ENCODE measurements around the gene PSORS1C1. TPM values are rescaled to one million over a fixed set of nuclear protein-coding genes. Genes with fewer than 3 reads are reported as not detected.
"Not testable (repeated sequence)": the region's sequence is repeated elsewhere in the genome, so short reads cannot be mapped to it uniquely, and the experiment has no call there.

The PSORS1C1 gene
- polyA plus RNA-seq, 1 donor from 2014 or later: not detected

DNA sequence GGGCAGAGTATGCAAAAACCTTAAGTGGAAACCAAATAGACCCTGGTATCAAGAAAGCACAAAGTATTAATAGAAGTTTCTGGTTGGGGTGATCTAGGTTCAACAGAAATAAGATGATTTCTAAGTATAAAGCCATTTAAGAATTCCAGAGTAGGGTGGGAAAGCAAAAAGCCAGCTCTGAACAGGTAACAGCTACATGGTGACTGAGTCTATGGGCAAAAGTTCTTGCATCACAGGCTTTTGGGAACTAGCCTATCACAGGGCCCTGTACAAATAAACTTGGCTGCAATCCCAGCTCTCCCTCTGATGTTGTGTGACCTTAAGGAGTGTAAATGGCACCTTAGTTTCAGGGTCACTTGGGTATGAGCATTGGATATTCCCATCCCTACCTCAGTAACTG, 49.3 kb downstream of the PSORS1C1 start:
- Histone ChIP-seq H3F3A (ENCODE audit: insufficient read depth, low read length, poor library complexity, severe bottlenecking) (no peaks in the 10 kb centered on the region), H3K27ac (ENCODE audit: low read length) (no peak overlapping the region), H3K36me3 (ENCODE audit: insufficient read depth, low read length) (no peaks in the 10 kb centered on the region), H3K9me3 (ENCODE audit: low read length) (no peaks in the 10 kb centered on the region), H3K9me2 (ENCODE audit: insufficient read depth, low read length) (no peaks in the 10 kb centered on the region), H3K27me3 (ENCODE audit: insufficient read depth, low read depth, low read length) (peaks cover under 1% of the 10 kb centered on the region), H2AFZ (ENCODE audit: low read depth, low read length) (no peak overlapping the region), H3K4me2 (ENCODE audit: low read length) (no peak overlapping the region), H3K9ac (ENCODE audit: low read length) (no peak overlapping the region), H3K79me2 (replicated peaks; ENCODE audit: insufficient read depth, low read length) (no peaks in the 10 kb centered on the region), H4K20me1 (ENCODE audit: insufficient read depth) (no peaks in the 10 kb centered on the region), H3K4me3 (ENCODE audit: low read length) (no peak overlapping the region)
- TF ChIP-seq, protein P1, sequence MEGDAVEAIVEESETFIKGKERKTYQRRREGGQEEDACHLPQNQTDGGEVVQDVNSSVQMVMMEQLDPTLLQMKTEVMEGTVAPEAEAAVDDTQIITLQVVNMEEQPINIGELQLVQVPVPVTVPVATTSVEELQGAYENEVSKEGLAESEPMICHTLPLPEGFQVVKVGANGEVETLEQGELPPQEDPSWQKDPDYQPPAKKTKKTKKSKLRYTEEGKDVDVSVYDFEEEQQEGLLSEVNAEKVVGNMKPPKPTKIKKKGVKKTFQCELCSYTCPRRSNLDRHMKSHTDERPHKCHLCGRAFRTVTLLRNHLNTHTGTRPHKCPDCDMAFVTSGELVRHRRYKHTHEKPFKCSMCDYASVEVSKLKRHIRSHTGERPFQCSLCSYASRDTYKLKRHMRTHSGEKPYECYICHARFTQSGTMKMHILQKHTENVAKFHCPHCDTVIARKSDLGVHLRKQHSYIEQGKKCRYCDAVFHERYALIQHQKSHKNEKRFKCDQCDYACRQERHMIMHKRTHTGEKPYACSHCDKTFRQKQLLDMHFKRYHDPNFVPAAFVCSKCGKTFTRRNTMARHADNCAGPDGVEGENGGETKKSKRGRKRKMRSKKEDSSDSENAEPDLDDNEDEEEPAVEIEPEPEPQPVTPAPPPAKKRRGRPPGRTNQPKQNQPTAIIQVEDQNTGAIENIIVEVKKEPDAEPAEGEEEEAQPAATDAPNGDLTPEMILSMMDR (IDR thresholded peaks at IDR 0.05; ENCODE audit: poor library complexity, severe bottlenecking): no peak
- TF ChIP-seq SMC3 (conservative IDR thresholded peaks at IDR 0.05; ENCODE audit: poor library complexity) (no peak), EP300 (conservative IDR thresholded peaks at IDR 0.05; ENCODE audit: poor library complexity, severe bottlenecking) (no peak), RAD21 (conservative IDR thresholded peaks at IDR 0.05) (no peak), MXI1 (conservative IDR thresholded peaks at IDR 0.05; ENCODE audit: poor library complexity, severe bottlenecking) (no peak), POLR2AphosphoS5 (IDR thresholded peaks at IDR 0.05) (no peak), TAF1 (IDR thresholded peaks at IDR 0.05; ENCODE audit: low read depth) (no peak), EZH2 (IDR thresholded peaks at IDR 0.05; ENCODE audit: borderline replicate concordance, insufficient read depth, low read length, poor library complexity, severe bottlenecking) (no peak)
- TF ChIP-seq, protein P2, sequence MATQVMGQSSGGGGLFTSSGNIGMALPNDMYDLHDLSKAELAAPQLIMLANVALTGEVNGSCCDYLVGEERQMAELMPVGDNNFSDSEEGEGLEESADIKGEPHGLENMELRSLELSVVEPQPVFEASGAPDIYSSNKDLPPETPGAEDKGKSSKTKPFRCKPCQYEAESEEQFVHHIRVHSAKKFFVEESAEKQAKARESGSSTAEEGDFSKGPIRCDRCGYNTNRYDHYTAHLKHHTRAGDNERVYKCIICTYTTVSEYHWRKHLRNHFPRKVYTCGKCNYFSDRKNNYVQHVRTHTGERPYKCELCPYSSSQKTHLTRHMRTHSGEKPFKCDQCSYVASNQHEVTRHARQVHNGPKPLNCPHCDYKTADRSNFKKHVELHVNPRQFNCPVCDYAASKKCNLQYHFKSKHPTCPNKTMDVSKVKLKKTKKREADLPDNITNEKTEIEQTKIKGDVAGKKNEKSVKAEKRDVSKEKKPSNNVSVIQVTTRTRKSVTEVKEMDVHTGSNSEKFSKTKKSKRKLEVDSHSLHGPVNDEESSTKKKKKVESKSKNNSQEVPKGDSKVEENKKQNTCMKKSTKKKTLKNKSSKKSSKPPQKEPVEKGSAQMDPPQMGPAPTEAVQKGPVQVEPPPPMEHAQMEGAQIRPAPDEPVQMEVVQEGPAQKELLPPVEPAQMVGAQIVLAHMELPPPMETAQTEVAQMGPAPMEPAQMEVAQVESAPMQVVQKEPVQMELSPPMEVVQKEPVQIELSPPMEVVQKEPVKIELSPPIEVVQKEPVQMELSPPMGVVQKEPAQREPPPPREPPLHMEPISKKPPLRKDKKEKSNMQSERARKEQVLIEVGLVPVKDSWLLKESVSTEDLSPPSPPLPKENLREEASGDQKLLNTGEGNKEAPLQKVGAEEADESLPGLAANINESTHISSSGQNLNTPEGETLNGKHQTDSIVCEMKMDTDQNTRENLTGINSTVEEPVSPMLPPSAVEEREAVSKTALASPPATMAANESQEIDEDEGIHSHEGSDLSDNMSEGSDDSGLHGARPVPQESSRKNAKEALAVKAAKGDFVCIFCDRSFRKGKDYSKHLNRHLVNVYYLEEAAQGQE (IDR thresholded peaks at IDR 0.05; ENCODE audit: borderline replicate concordance): no peak

- not testable (repeated sequence) for H3K9ac ChIP-seq (ENCODE audit: low read length); H3K9me3 ChIP-seq (ENCODE audit: low read length); H2AFZ ChIP-seq (ENCODE audit: low read depth, low read length); H3K4me3 ChIP-seq (ENCODE audit: low read length); H3K4me2 ChIP-seq (ENCODE audit: low read length); H3K27me3 ChIP-seq (ENCODE audit: insufficient read depth, low read depth, low read length); H4K20me1 ChIP-seq (ENCODE audit: insufficient read depth); H3K79me2 ChIP-seq (replicated peaks; ENCODE audit: insufficient read depth, low read length); H3K36me3 ChIP-seq (ENCODE audit: insufficient read depth, low read length); H3F3A ChIP-seq (ENCODE audit: insufficient read depth, low read length, poor library complexity, severe bottlenecking); H3K9me2 ChIP-seq (ENCODE audit: insufficient read depth, low read length); H3K27ac ChIP-seq (ENCODE audit: low read length)
Measured at GRCh38 chr6:31164475-31165063, 50.0 kb downstream of the PSORS1C1 start.

DNA sequence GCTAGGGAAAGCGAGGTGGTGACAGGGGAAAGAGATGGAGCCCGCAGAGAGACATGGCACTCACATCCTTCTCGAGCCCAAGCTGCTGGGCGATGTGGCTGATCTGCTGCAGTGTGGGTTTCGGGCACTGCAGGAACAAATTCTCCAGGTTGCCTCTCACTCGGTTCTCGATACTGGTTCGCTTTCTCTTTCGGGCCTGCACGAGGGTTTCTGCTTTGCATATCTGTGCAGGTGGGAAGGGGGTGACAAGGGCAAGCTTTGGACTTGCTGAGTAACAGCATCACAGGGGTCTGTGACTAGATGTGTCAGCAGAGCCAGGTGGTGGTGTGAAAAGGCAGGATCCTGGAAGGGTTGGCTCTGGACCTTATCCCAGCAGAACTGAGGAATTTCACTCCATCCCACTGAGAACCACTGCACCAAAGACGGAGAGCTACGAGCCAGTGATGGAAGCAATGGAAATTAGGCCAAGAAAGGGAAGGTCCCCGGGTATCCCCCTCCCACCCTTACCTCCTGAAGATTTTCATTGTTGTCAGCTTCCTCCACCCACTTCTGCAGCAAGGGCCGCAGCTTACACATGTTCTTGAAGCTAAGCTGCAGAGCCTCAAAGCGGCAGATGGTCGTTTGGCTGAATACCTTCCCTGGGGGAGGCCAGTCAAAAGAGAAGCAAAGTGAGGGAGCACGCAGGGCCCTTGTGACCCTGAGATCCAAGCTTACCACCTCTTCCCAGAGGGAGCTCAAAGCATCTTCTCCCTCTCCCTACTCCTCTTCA, 50.6 kb downstream of the PSORS1C1 start:
- not testable (repeated sequence) for H3K4me3 ChIP-seq (ENCODE audit: low read length); H3K79me2 ChIP-seq (replicated peaks; ENCODE audit: insufficient read depth, low read length); H3K9ac ChIP-seq (ENCODE audit: low read length); H3F3A ChIP-seq (ENCODE audit: insufficient read depth, low read length, poor library complexity, severe bottlenecking); H4K20me1 ChIP-seq (ENCODE audit: insufficient read depth); H3K27ac ChIP-seq (ENCODE audit: low read length); H3K9me2 ChIP-seq (ENCODE audit: insufficient read depth, low read length); H2AFZ ChIP-seq (ENCODE audit: low read depth, low read length); H3K4me2 ChIP-seq (ENCODE audit: low read length); H3K36me3 ChIP-seq (ENCODE audit: insufficient read depth, low read length); H3K27me3 ChIP-seq (ENCODE audit: insufficient read depth, low read depth, low read length); H3K9me3 ChIP-seq (ENCODE audit: low read length)
